ENCODE measurements around the gene STXBP3.
A peak's percentile ranks its signal among the peaks of the same experiment; 100 is the strongest.

- TF ChIP-seq CTCF (IDR thresholded peaks at IDR 0.05; ENCODE audit: low read depth, low read length, missing input control) (no peak), RXRA (IDR thresholded peaks at IDR 0.05) (peak in 1 of 2 donors; percentile 21), SP1 (IDR thresholded peaks at IDR 0.05) (no peak), RAD21 (IDR thresholded peaks at IDR 0.05) (no peak), FOXA2 (IDR thresholded peaks at IDR 0.05) (no peak), MAX (IDR thresholded peaks at IDR 0.05) (no peak), GABPA (IDR thresholded peaks at IDR 0.05 in 1 of 2, conservative IDR thresholded peaks at IDR 0.05 in 1 of 2) (no peak), TAF1 (conservative IDR thresholded peaks at IDR 0.05) (no peak), HNF4G (IDR thresholded peaks at IDR 0.05) (no peak), EGR1 (IDR thresholded peaks at IDR 0.05; ENCODE audit: low read depth in 2 of 2) (no peak), REST (IDR thresholded peaks at IDR 0.05) (no peak), FOXA1 (IDR thresholded peaks at IDR 0.05) (no peak)
Observed at GRCh38 chr1:108831225-108831624, 84.8 kb downstream of the STXBP3 start.

Data from liver (tissue), 3 donors.